Sciatic nerve (tissue), 2 donors: ENCODE results near the gene HSD17B14. TPM values are rescaled to one million over a fixed set of nuclear protein-coding genes. Genes with fewer than 3 reads are reported as not detected.
"Not testable (repeated sequence)": the region's sequence is repeated elsewhere in the genome, so short reads cannot be mapped to it uniquely, and the experiment has no call there.

Experiments used
- ATAC-seq: fragments of 200-7000 bp; cut with Tn5 transposase; one replicate; pipeline ENCODE4 v1.9.1; 2020; ENCODE audit warnings: mild to moderate bottlenecking, moderate library complexity
- DNase-seq: peaks from one replicate; pipeline ENCODE4 v3.0.0-alpha.2; 2020; ENCODE audit warnings: low spot score
- intact Hi-C: fragments of 100-400 bp; cut with DNase I; formaldehyde crosslinking; loops from one replicate; pipeline ENCODE4 v1.14.2; 2022
- total RNA-seq: library from RNA; stranded (reverse); fragmentation: NEBNext Ultra II Directional; extraction: Animal tissue kit (Norgen Biotek cat#: 25700); gene quantifications from one replicate; pipeline ENCODE4 v1.2.1, GENCODE V29; 2021
- donor health status: DM: no; HTN: no; CAD: no.
- donor health status: DM: no; HTN: no; CAD: no.

The HSD17B14 gene
- total RNA-seq, 1 donor from 2014 or later = 22.2 TPM

DNA sequence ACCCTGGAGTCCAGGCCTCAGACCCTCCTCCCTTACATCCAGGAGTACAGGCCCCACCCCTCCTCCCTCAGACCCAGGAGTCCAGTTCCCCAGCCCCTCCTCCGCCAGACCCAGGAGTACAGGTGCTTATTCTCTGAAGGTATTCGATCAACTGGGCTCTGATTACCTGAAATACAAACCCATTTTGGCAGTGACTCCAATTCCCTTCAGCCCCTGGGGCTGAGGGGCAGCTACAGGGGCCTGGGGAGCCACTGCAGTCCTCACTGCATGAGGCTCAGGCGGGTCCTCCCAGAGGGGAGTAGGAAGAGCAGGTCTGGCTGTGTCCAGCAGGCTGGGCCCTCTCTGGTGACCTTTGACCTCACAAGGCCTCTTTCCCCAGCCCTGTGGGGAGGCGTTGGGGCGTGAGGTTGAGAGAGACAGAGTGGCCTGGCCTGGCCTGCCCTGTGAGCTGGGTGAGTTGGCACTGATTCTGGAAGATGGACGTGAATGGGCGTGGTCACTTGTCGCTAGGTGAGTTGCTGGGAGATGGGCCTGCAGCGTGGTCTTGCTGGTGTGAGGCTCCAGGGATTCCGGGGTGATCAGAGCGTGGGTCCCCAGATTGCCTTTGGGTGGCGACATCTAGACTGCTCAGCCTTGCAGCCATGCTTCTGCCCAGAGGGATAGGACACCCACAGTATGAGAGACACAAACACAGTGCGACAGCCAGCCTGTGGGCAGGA, 28.5 kb downstream of the HSD17B14 start:
- no peak for ATAC-seq
- intact Hi-C loops = no loop called here

DNA sequence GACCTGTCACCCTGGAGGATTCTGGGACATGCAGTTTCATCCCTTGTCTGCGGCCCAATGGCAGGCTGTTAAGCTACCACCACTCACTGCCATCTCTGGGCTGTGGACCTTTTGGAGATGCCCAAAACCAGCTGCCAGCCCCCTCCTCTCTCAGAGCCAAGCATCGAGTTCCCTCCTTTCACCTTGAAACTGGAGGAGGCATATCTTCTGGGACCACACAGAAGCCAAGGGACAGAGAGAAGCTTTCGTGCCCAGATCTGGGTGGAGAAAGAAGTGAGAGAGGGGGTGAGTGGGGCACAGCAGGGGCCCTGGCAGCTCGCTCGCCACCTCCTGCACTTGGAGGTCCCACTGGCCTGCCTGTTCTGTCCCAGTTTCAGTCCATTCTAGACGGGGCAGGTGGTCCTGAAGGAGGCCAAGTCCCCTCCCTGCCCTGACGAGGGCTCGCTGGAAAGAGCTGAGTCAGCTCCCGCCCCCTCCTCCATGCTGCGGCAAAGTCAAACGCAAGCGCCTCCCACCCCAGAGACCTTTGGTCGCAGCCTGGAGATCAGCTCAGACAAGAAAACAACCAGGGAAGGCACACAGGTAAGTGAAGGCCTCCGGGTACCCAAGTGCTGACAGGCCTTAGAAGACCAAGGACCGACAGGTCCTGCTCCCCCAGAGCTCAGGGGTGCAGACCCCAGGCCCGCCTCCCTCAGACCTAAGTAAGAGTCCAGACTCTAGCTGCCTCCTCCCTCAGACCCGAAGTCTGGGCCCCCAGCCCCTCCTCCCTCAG, 29.3 kb downstream of the HSD17B14 start:
- intact Hi-C loops = no loop called here
- peak; percentile 65 for DNase-seq
- ATAC-seq = peak; percentile 61

More for the DNA sequence above, 28.5 kb downstream of the HSD17B14 start:
- no peak for DNase-seq

DNA sequence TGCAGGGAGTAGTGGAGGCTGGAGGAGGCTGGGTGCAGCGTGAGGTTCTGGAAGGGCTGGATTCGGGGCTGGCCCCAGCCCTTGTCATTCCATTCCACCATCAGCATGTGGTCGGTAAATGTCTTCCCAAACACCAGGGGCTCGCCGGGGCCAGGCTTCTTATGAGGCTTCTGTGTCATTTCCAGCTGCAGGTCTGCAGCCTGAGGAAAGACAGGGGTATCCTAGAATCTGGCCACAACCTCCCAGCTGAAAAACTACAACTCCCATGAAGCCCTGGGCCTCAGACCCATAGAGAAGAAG, 29.8 kb downstream of the HSD17B14 start:
- ATAC-seq = no peak
- intact Hi-C loops = no loop called here
- DNase-seq = no peak

DNA sequence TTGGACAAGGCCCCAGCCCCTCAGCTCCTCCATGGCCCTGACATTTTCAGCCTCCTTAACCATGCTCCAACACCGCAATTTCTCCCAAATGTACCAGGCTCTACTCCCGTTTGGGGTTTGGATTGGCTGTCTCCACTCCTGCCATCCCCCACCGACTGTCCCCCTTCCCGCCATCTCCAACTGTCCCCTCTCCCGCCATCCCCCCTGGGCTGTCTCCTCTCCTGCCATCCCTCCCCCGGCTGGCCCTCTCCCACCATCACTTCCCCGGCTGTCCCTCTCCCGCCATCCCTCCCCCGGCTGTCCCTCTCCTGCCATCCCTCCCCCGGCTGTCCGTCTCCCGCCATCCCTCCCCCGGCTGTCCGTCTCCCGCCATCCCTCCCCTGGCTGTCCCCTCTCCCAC, 30.8 kb downstream of the HSD17B14 start:
- DNase-seq (no peak), ATAC-seq (no peak)
- intact Hi-C loops = no loop called here

DNA sequence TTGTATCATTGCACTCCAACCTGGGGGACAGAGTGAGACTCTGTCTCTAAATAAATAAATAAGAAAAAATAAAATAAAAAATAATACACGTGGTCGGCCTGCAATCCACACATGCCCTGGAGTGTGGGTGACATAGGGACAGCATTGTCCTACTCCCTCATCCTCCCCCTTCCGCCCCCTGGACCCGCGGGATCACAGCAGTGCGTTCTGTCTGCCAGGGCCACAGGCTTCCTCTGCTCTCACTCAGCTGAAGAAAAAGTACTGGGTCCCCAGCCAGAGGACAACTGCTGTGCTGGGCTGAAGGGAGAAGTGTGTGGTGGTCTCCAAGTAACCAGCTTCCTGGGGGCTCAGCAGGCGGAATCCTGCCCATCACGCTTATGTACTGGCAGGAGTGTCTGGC, 31.8 kb downstream of the HSD17B14 start:
- intact Hi-C loops = no loop called here
- DNase-seq = no peak
- ATAC-seq = no peak

DNA sequence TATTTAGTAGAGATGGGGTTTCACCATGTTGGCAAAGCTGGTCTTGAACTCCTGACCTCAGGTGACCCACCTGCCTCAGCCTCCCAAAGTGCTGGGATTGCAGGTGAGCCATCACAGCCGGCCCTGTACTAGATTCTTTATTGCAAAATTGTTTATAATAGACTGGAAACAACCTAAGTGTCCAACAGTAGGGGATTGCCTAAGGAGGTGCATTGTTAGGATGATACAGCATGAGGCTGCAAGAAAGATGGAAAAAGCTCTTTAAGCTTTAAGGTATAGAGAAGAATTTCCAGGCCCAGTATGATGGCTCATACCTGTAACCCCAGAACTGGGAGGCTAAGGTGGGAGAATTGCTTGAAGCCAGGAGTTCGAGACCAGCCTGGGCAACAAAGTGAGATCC, 33.7 kb downstream of the HSD17B14 start:
- intact Hi-C loops = no loop called here
- DNase-seq = no peak

DNA sequence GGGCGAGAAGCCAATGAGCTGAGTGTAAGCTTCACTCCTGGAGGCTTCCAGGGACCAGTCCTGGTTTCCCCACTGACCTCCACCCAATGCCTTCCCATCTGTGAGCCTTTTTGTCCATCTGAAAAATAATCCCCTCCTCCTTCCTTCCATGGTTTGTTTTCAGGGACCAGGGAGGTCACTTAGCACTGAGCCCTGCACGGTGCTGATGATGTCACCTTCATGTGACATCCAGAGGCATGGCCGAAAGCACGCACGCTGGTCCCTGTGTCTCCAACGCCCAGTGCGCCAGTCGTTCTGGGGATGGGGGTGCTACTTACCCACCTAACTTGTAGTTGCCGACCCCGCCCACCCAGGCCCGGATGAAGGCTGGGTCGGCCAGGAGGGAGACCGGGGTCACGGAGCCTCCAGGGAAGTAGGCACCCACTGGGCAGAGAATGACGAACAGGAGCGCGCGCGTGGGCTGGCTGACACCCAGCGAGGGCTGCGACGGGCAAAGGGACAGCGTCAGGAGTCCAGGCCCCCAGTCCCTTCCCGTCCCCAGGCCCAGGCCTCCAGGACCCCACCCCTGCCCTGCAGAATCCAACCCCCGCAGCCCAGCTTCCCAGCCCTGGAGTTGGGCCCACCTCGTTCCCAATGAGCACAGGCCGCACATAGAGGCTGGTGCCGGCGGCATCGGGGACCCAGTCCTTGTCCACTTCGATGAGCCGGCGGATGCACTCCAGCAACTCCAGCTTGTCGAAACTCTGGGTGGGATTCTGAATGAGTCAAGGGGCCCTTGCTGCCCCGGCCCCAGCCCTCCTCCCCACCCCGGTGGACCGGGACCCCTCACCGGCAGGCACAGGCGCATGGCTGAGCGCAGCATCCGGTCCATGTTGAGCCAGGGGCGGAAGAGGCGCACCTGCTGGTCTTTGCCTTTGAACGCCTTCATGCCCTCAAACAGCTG, 36.7 kb downstream of the HSD17B14 start:
- DNase-seq = no peak
- no peak for ATAC-seq
- intact Hi-C loops = loop anchor here (5.0 kb wide), 1 partner anchor 38 kb away; the partner anchor contains the start of gene HSD17B14

More for the DNA sequence above, 33.7 kb downstream of the HSD17B14 start:
- ATAC-seq = no peak

DNA sequence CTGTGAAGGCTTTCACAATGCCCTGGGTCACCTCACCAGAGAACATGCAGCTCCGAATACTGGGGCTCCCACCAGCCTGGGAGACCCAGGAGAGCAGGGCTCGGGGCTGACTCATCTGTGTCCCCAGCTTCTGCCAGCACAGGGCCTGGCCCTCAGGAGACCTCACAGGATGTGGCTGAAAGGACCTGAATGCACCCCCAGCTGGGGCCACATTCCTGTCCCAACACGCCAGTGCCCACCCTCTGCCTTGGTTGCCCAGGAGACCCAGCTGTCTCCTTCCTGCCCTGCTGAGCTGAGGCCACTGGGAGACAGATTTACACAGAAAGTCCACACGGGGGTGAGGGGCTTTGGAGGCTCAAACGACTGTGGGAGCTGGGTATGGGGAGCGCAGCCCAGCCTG, 37.4 kb downstream of the HSD17B14 start:
- intact Hi-C loops = loop anchor here (5.0 kb wide), 1 partner anchor 38 kb away; the partner anchor contains the start of gene HSD17B14
- DNase-seq (no peak), ATAC-seq (no peak)

DNA sequence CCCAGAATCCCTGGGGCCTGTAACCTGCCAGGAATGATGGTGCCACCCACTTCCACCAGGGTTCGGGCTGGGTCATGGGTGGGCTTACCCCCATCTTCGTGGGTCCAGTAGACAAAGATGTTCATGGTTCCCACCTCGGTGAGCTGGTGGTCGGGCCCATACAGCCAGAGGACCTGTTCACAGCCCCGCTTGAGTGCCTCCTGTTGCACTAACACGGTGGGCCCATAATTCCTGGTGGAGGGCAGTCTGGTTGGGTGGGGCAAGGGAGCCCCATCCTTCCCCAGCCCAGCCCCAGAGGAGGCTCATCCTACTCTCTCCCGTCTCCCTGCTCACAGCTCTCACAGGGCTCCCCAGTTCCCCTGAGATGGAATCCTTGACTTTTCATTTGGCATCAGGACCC, 39.2 kb downstream of the HSD17B14 start:
- no peak for DNase-seq
- intact Hi-C loops = loop anchor here (5.0 kb wide), 1 partner anchor 40 kb away; the partner anchor contains the start of gene HSD17B14
- ATAC-seq = no peak

DNA sequence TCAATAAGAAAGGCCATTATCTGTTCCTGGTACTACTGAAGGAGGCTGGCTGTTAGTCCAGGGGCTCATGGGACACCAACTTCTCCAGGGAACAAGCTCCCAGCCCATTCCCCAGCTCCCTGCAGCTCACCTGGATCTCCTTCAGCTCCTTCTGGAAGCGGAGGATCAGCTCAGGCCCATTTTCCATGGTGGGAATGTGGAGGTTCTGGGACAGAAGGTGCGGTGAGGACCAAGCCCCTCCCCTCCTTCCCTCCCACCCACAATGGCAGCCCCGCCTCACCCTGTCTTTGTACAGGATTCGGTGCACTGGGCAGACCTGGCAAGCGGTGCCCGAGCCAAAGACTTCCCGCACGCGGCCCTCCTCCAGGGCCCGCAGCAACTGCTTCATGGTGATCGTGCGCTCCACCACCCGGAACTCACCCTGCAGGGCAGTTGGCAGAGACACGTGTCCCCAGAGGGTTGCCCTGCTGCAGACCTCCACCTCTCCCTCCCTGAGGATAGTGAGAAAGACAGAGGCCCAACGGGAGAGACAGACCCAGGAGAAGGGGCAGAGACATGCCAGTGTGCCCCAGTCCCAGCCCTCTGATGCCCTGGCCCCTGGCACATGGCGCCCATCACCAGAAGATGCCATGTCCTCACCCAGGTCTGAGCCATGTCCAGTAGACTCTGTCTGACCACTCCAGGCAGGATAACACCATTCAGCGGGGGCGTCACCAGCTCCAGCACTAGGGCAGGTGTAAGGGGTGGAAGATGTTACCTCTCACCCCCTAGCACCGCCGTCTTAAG, 39.8 kb downstream of the HSD17B14 start:
- ATAC-seq (no peak), DNase-seq (no peak)
- intact Hi-C loops = loop anchor here (5.0 kb wide), 1 partner anchor 41 kb away; the partner anchor contains the start of gene HSD17B14

DNA sequence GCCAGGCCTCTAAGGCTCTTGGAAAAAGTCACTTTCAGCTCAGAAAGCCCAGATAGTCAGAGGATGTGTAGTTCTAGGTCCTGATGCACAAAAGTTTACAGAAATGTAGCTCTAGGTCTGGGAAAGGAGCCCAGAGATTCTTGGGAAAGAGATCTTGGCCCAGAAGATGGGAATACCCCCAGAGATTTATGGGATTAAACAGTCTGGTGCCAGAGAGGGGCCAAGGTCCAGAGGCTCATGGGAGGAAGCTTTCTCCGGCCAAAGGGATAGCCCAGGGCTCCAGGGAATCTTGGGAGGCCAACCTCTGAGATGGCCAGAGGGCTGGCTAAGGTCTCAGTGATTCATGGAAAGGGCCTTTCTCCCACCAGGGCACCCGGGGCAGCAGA, 40.6 kb downstream of the HSD17B14 start:
- ATAC-seq = peak; percentile 75
- peak; percentile 63 for DNase-seq
- intact Hi-C loops = loop anchor here (2.0 to 5.0 kb wide), 2 partner anchors 42 to 175 kb away; partner anchors contain the start of gene HSD17B14

DNA sequence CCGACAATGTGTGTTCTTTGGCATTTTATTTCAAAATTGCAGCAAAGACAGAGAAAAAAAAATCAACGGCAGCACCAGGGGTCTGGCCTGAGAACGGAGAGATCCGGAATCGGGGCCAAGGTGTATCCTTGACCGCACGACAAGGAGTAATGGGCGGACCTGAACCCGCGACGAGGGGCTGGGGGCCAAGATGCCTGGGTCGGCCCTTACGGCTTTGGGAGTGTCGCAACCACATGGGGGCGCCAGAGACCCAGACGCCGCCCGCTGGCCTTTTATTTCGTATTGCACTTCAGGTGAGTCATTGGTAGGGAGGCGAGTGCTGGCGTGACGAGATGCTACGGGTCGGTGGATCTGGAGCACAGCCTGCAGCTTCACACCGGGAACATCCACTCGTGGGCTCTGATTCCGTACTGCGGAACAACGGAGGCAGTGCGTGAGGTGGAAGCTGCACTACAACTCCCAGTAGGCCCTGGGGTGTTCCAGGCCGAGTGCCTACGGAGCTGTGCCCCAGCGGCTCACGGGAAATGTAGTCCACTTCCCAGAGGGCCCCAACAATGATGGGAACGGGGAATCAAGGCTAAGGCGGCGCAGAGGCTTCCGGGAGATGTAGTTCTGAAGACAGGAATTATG, 41.1 kb downstream of the HSD17B14 start:
- DNase-seq (peak; percentile 94), ATAC-seq (peak; percentile 97)
- intact Hi-C loops = loop anchor here (2.0 to 5.0 kb wide), 2 partner anchors 42 to 176 kb away; partner anchors contain the start of gene HSD17B14

DNA sequence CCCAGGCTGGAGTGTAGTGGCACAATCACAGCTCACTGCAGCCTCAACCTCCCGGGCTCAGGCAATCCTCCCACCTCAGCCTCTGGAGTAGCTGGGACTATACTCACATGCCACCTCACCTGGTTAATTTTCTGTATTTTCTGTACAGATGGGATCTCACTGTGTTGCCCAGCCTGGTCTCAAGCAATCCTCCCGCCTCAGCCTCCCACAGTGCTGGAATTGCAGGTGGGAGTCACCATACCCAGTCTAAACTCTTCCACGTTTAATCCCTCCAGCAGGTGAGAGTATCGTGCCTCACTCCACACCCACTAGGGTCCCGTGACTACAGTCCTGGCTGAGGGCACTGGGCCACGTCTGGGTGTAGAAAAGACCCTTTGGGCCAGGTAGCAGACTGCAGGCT, 42.0 kb downstream of the HSD17B14 start:
- no peak for ATAC-seq
- DNase-seq = no peak
- intact Hi-C loops = loop anchor here (2.0 kb wide), 1 partner anchor 177 kb away; no protein-coding TSS in a partner anchor

DNA sequence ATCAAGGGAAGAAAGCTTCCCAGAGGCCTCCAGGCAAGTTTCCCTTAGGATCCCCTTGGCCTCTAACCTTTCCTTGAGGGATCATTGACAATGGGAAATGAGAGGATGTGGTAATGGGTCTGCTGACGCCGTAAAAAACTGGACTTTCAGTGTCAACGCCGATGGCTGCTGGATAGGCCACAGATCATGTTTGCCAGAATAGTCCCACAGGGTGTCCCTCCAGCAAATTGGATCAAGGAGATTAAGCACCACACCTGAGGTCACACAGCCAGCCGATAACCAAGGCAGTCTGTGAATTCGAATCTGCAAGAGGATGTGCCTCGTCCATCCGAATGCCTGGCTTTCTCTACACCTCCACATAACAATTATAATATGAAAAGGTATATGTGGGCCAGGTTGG, 43.0 kb downstream of the HSD17B14 start:
- no peak for ATAC-seq
- DNase-seq = no peak
- intact Hi-C loops = no loop called here

DNA sequence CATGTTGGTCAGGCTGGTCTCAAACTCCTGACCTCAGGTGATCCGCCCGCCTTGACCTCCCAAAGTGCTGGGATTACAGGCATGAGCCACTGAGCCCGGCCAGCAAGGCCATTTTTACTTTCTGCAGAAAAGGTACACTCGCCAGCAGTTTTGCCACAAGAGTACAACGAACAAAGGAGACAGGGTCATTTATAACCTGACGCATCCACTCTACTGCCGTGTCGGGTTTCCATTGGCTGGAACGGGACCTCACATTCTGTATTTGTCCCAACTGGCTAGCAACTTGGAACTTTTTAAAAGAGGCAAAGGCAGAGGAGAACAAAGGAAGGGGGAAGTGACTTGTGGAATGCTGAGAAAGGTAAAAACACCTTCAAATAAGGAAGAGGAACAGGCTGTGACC, 49.0 kb downstream of the HSD17B14 start:
- DNase-seq, ATAC-seq, intact Hi-C loops: not testable (repeated sequence)

DNA sequence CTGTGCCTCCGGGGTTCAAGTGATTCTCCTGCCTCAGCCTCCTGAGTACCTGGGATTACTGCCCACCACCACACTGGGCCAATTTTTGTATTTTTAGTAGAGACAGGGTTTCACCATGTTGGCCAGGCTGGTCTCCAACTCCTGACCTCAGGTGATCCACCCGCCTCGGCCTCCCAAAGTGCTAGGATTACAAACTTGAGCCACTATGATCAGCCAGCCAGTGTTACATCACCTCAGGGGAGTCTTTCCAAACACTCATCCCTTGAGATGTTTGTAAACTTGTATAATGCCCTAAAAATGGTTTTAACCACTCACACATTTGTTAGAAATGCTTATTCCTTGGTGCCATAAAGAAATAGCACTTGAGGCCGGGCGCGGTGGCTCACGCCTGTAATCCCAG, 49.9 kb downstream of the HSD17B14 start:
- ATAC-seq, DNase-seq, intact Hi-C loops: not testable (repeated sequence)

DNA sequence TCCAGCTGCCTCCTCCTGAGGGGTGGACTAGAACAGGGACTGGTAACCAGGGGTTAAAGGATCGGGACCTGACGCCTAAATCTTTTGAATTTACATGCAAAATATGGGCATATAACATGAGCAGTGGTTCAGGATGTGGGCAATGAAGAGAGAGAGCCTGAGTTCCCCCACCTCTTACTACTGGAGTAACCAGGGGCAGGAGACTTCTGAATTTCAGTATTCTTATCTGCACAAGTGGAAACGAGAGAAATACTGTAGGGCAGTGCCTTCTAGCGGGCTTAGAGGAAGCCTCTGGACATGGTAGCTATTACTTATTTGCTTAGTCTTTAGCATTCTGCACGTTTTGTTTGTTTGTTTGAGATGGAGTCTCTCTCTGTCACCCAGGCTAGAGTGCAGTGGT, 51.8 kb downstream of the HSD17B14 start:
- no peak for ATAC-seq
- no peak for DNase-seq
- intact Hi-C loops = no loop called here
